ENCODE data around the gene COL6A2.
"Not testable (repeated sequence)": the region's sequence is repeated elsewhere in the genome, so short reads cannot be mapped to it uniquely, and the experiment has no call there.

Gene COL6A2

DNA sequence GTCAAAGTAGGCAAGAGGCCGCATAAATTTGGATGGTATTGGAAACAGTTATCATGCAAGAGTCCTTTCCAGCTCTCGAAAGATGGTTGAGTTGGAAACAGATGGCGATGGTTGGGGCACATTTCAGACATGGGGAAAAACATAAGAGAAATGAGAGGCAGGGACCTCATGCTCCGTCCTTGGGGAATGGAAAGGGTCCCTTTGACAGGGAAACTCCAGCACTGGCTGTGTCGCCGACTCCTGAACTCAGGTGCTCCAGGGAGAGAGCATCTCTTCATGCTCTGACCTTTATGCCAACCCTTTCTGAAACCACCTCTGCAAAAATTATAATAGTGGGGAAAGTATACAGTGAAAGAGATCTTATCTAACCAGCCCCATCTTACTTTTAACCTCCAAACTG, 36.8 kb upstream of the COL6A2 start:
- no peak for DNase-seq

GRCh38 chr21:46061518-46061917, 36.4 kb upstream of the COL6A2 start:
- DNase-seq = no peak

DNA sequence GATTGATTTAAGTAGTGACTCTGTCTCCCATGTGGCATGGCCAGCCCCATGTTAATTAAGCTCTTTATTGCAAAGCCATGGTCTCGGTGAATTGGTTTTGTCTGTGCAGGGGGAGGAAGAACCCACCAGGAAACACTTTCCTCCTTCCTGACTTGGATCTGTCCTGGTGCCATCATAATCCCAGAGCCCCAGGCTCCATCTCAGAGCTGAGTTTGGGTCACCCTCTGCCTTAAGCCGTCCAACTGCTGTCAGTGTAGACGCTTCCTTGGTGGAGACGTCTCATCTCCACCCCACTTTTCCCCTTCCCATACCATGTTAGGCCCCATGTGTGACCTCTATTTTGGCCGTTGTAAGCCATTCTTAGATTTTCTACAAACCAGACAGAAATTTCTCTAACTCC, 36.0 kb upstream of the COL6A2 start:
- DNase-seq = no peak

- DNase-seq = no peak
Observed at GRCh38 chr21:46062471-46063211, 35.3 kb upstream of the COL6A2 start.

DNA sequence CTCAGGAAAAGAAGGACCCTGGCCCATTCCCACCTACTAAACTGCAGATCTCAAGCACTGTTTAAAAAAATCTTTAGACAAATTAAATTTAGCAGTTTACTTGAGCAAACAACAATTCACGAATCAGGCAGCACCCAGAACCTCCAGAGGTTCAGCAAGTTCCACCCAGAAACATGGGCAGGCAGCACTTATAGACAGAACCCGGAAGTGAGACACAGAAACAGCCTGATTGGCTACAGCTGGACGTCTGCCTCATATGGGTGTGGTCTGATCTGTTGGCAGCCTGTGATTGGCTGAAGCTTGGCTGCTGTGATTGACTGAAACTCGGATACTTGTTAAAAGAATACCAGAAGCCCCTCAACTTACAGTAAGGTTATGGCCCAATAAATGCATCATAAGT, 34.7 kb upstream of the COL6A2 start:
- no peak for DNase-seq

DNA sequence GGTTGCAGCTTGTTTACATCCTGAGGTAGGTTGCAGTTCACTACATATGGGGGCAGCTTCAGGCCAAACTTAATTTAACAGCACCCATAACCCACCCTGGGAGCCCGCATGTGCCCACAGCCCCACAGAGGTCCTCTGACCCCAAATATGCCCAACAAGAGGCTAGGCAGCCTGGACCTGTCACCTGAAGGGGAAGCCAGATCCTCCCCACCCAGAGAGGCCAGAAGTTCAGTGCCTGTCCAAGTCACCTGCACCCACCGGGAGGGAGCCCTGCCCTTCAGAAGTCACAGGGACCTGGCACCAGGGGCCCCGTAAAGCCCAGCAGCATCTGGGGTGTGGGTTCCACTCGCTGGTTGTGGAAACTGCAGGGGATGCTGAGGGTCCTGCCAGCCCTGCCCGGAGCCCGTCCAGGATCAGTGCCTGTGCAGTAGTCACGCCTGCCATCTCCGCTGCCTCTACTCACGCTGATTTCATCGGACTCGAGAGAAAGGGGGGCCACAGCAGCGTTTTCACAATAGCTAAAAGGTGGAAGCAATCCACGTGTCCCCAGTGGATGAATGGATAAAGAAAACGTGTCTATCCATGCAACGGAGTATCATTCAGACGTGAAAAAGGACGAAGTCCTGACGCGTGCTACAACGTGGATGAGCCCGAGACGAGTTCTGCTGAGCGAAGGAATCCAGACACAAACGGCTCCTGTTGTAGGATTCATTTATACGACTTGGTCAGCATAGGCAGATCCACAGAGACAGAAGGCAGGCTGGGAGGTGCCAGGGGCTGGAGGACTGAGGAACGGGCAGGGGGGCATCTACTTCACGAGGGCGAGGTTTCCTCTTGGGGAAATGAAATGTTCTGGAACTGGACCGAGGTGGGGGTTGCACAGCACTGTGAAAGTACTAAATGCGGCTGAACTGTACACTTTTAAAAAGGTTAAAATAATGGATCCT, 33.9 kb upstream of the COL6A2 start:
- DNase-seq = no peak

- DNase-seq = no peak
Observed at GRCh38 chr21:46064870-46065214, 33.1 kb upstream of the COL6A2 start.

GRCh38 chr21:46065215-46065913, 32.5 kb upstream of the COL6A2 start:
- DNase-seq = no peak

DNA sequence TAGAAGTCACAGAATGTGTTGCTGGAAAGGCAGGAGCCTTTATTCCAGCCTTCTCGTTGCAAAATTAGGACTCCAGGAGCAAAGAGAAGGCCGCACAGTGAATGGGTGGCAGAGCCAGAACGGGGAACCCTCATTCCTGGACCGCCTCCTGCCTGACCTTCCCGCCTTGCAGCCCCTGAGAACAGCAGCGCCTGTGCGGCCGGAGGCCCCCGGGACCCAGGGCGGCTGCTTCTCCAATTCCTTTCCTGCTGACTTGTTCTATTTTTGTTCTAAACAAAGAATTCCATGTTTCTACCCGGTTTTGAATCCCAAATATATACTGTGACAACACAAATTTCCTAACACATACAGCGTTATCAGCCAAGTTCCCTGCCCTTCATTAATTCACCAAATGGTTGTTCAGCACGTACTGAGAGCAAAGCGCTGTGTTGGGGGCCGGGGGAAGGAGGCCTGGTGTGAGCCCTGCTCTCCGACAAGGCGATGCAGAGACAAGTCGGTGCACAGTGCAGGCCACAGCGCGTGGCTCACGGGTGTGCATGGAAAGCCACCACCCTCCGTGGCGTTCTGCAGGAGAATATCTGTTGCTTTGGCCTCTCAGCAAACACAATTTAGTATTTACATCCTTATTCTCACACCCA, 31.9 kb upstream of the COL6A2 start:
- no peak for DNase-seq

DNA sequence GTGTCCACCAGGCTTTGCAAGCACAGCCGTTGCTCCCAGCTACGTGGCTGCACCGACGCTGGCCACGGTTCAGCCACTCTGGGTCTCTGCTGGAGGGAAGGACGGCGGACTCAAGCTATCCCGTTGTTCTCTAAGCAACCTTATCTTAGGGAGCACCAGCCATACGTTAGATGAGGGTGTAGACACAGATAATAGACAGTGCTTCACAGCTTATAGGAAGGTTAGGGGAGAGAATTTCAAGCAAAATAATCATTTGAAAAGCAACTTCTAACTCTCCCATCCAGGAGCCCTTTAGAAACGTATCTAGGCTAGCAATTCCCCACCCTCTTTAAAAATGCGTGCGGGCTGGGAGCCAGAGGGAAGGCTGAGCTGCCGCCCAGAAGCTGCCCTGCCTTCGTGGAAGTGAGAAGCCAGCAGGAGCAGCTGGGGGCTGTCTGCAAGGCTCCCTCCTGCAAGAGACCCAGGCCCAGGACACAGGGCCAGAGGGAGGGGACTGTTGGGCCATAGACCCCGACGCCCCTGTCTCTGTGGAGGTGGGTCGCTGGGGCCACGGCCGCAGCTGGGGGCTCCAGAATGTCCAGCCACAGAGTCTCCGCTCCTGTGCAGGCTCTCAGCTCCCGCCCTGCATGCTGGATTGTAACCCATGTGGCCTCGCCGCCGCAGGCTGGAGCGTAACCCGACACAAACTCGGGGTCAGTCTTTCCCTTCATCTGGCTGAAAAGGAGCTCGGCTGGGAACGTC, 31.2 kb upstream of the COL6A2 start:
- DNase-seq = no peak

- DNase-seq = no peak
Observed at GRCh38 chr21:46067505-46068201, 30.3 kb upstream of the COL6A2 start.

DNA sequence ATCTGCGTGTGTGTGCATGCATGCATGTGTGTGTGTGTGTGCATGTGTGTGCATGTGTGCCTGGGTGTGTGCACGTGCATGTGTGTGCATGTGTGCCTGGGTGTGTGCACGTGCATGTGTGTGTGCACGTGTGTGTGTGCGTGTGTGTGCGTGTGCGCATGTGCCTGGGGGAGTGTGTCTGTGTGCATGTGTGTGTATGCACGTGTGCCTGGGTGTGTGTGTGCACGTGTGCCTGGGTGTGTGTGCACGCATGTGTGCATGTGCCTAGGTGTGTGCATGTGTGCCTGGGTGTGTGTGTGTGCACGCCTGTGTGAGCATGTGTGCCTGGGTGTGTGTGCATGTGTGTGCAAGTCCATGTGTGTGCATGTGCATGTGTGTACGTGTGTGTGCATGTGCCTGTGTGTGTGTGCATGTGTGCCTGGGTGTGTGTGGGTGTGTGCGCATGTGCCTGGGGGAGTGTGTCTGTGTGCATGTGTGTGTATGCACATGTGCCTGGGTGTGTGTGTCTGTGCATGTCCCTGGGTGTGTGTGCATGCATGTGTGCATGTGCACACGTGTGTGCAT, 29.3 kb upstream of the COL6A2 start:
- no peak for DNase-seq

DNA sequence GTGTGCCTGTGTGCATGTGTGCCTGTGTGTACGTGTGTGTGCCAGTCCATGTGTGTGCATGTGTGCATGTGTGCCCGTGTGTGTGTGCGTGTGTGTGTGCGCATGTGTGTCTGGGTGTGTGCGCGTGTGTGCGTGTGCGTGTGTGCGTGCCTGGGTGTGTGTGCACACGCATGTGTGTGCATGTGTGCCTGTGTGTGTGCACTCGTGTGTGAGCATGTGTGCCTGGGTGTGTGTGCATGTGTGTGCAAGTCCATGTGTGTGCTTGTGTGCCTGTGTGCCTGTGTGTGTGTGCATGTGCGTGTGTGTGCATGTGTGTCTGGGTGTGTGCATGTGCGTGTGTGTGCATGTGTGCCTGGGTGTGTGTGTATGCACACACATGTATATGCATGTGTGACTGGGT, 28.7 kb upstream of the COL6A2 start:
- DNase-seq = no peak

- no peak for DNase-seq
Observed at GRCh38 chr21:46069719-46070279, 28.1 kb upstream of the COL6A2 start.

- DNase-seq = no peak
Observed at GRCh38 chr21:46071082-46071481, 26.8 kb upstream of the COL6A2 start.

GRCh38 chr21:46076724-46077123, 21.2 kb upstream of the COL6A2 start:
- DNase-seq = not testable (repeated sequence)

- DNase-seq = no peak
Observed at GRCh38 chr21:46077674-46078101, 20.2 kb upstream of the COL6A2 start.

DNA sequence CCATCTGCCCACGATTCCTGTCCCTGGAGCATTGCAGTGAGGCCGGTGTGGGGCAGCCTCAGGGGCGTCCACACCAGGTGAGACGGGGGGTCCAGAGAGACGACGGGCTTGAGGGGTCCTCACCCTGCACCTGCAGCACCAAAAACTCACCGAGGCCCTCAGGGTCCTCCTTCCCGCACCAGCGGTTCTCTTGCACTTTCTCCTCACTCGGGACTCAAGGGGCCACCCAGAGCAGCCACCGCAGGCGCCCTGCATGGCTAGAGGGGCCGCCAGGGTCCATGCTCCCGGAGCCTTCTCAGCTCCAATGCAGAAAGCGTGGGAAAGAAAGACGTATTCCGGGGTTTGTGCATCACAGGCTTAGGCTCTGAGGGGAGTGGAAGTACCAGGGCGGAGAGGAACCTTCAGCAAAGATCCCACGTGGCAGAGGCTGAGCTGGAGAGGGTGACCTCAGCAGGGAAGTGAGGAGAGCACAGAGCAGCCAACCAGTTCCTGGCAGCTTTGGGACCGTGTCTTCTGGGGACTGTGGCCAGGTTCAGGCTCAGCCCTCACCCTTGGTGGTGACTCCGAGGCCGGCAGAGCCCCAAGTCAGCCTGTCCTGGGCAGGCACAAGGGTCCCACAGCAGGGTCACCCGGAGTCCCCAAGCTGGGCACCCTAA, 19.5 kb upstream of the COL6A2 start:
- DNase-seq = no peak

DNA sequence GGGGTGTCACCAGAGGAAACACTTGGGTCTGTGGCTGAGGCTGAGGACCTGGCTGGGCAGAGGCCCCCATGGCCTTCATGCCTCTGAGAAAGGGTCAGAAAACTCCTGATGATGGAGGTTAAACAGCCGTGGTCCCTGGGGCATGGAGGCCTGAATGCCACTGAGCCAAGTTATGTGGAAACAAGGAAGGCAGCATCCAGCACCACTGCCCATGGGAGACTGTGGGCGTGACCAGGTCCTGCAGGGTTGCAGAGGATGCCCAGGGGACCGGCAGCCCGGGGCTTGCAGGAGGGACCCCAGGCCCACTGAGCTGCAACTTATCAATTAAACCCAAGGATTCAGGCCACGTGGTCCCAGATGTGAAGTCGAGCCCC, 18.9 kb upstream of the COL6A2 start:
- DNase-seq = no peak

DNA sequence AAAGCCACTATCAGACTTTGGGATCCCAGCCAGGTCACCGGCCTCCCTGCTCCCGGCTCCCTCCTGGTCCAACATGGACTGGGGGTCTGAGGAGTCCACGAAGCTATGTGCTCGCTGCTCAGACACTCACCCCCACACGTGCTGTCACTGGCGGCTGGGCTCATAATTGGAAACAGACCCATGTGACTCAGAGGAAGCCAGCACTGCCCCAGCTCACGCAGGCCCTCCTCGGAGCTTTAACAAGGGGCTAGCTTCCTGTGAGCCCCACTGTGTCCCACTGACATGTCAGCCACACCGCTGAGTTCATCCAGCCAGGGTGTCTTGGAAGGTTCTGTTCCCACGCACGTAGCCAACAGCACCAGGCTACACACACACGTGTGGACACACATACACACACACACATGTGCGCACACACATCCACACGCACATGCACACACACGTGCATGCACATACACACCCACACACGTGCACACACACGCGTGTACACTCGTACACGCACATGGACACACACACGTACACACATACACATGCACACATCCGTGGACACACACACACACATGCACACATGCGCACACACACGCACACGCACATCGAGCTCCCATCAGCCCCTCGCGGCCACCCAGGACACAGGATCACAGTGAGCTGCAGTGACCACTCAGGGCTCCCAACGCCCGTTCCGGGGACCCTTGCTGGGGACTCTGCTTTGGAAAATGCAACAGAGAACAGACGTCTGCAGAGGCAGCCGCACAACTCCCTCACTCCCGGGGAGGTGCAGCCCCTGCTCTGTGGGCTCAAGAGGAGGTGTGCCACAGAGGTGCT, 18.4 kb upstream of the COL6A2 start:
- DNase-seq = no peak

All from CD4-positive, alpha-beta T cell treated with Interleukin-1 beta for 1 hour (primary cell).